ENCODE data around the gene ADH6.

GRCh38 chr4:99179178-99179577 is 39.9 kb downstream of the ADH6 start:
- TF ChIP-seq CTCF (conservative IDR thresholded peaks at IDR 0.05; ENCODE audit: low read length) = no peak
- no peak for TF ChIP-seq EZH2phosphoT487 (IDR thresholded peaks at IDR 0.05; ENCODE audit: borderline replicate concordance)

Measured in Loucy (cell line).